Tibial nerve (tissue), 3 donors: ENCODE data around the gene UBE2H.
"Not testable (repeated sequence)": the region's sequence is repeated elsewhere in the genome, so short reads cannot be mapped to it uniquely, and the experiment has no call there.

Experiments
- POLR2A ChIP-seq, 2 donors: fragments of 450-650 bp; IDR thresholded peaks; one replicate each; pipeline ENCODE4 v1.6.1; 2017; ENCODE audit warnings: antibody characterized with exemption in 2 of 2, mild to moderate bottlenecking in 2 of 2, moderate library complexity in 2 of 2
- TF ChIP-seq, protein P1 (sequence below), 5 experiments: fragments of 200-600 bp in 3 of 5; fragments of 450-650 bp in 2 of 5; sonication (generic) in 3 of 5; IDR thresholded peaks; one replicate each; pipeline ENCODE4 v1.5.1; 2016 to 2019; ENCODE audit warnings: antibody characterized with exemption in 5 of 5, mild to moderate bottlenecking in 3 of 5, moderate library complexity in 2 of 5

DNA sequence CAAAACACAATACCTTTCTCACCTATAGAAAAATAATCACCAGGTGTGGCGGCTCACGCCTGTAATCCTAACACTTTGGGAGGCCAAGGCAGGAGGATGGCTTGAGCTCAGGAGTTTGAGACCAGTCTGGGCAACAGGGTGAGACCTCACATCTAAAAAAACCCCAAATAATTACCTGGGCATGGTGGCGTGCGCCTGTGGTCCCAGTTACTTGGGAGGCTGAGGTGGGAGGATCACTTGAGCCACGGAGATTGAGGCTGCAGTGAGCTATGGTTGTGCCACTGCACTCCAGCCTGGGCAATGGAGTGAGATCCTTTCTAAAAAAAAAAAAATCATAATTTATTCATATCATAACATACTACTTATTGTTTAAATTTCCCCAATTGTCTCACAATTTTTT is 129.6 kb downstream of the UBE2H start:
- not testable (repeated sequence) for TF ChIP-seq POLR2A (IDR thresholded peaks at IDR 0.05)
- TF ChIP-seq, protein P1, sequence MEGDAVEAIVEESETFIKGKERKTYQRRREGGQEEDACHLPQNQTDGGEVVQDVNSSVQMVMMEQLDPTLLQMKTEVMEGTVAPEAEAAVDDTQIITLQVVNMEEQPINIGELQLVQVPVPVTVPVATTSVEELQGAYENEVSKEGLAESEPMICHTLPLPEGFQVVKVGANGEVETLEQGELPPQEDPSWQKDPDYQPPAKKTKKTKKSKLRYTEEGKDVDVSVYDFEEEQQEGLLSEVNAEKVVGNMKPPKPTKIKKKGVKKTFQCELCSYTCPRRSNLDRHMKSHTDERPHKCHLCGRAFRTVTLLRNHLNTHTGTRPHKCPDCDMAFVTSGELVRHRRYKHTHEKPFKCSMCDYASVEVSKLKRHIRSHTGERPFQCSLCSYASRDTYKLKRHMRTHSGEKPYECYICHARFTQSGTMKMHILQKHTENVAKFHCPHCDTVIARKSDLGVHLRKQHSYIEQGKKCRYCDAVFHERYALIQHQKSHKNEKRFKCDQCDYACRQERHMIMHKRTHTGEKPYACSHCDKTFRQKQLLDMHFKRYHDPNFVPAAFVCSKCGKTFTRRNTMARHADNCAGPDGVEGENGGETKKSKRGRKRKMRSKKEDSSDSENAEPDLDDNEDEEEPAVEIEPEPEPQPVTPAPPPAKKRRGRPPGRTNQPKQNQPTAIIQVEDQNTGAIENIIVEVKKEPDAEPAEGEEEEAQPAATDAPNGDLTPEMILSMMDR (IDR thresholded peaks at IDR 0.05): not testable (repeated sequence)
